GM10248 (cell line): ENCODE data around the gene FHOD3.

Experiments
- CTCF ChIA-PET: fragments of 300-600 bp; sonication (Branson Sonifier 250); formaldehyde crosslinking; extraction: SDS; loops from one replicate; lab custom pipeline; 2021; ENCODE audit warnings: antibody characterized with exemption; lab: Yijun Ruan, JAX
- POLR2A ChIA-PET: fragments of 350-650 bp; sonication (Branson Sonifier 250); formaldehyde crosslinking; extraction: SDS; loops from one replicate; lab custom pipeline; 2020; ENCODE audit warnings: antibody characterized with exemption; lab: Yijun Ruan, JAX
- DNase-seq: peaks from one replicate; pipeline ENCODE4 v3.0.0; 2012; ENCODE audit errors: extremely low spot score
- TF ChIP-seq, protein P1 (sequence below): IDR thresholded peaks from 2 replicates; pipeline ENCODE4 v1.5.1; 2012; ENCODE audit warnings: mild to moderate bottlenecking, low read depth; ENCODE audit errors: extremely low read depth, missing control alignments, control extremely low read depth

FHOD3 gene

DNA sequence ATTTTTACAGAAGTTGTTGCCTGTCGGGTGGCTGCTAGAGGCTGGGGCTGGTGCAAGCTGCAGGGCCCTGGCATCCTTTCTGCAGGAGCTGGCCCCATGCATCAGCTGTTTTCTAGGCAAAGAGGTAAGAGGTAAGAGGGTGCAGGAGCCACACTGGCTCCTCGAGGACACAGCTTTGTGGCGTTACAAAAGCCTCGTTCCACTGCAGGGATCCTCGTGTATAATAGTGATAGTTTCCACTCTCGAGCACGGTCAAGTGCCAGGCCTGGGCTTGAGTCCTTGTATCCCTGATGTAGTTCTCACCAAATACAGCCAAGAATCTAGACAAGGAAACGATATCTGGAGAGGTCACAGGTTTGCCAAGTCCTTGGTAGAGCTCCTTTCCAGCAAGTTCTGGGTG, 33.2 kb upstream of the FHOD3 start:
- TF ChIP-seq, protein P1, sequence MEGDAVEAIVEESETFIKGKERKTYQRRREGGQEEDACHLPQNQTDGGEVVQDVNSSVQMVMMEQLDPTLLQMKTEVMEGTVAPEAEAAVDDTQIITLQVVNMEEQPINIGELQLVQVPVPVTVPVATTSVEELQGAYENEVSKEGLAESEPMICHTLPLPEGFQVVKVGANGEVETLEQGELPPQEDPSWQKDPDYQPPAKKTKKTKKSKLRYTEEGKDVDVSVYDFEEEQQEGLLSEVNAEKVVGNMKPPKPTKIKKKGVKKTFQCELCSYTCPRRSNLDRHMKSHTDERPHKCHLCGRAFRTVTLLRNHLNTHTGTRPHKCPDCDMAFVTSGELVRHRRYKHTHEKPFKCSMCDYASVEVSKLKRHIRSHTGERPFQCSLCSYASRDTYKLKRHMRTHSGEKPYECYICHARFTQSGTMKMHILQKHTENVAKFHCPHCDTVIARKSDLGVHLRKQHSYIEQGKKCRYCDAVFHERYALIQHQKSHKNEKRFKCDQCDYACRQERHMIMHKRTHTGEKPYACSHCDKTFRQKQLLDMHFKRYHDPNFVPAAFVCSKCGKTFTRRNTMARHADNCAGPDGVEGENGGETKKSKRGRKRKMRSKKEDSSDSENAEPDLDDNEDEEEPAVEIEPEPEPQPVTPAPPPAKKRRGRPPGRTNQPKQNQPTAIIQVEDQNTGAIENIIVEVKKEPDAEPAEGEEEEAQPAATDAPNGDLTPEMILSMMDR = no peak
- ChIA-PET POLR2A (interaction anchor here (0.7 kb wide), 1 partner anchor 805 kb away, joined by 3 read pairs; no protein-coding TSS in a partner anchor), CTCF (interaction anchor here (1.2 to 3.6 kb wide), 2 partner anchors 15 to 19 kb away, joined by 3 to 14 read pairs; no protein-coding TSS in a partner anchor)
- no peak for DNase-seq

DNA sequence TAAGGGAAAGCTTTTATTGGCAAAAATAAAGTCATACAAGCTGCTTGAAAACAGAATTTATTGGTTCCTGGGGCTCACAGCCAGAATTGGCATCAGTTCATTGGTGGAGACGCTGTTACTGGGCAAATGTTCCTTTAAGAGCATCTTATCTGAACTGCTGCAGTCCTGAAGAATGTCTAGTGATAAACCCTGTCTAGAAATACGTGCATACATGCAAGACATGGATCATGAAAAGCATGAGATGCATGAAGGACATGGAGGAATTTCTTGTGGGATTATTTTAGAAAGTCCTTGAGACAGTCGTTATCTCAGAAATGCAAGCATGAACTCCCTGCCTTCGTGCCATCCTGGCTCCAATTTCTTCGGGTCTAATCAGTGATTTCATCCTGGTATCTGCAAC, 32.5 kb upstream of the FHOD3 start:
- TF ChIP-seq, protein P1 = no peak
- no peak for DNase-seq
- ChIA-PET POLR2A (no interaction called here), CTCF (interaction anchor here (3.6 kb wide), 1 partner anchor 15 kb away, joined by 14 read pairs; no protein-coding TSS in a partner anchor)

DNA sequence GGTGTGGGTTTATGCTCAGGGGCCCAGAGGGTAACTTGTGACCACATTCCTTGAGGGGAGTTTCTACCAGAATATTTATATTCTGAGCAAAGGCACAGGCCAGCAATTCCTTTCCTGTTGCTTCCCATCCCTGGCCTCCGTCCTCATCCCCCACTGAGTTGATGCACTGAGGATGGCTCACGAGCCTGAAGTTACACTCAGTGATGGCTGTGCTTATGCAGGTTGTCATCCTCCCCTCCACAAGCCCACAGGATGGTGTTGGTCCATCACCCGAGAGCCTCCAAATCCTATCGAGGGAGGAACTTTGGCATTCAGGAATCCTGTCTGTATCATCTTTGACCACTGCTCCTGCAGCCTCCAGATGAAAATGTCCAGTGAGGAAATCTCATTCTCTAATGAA, 28.4 kb upstream of the FHOD3 start:
- POLR2A ChIA-PET = no interaction called here
- CTCF ChIA-PET = interaction anchor here (1.2 kb wide), 1 partner anchor 57 kb away, joined by 3 read pairs; no protein-coding TSS in a partner anchor
- DNase-seq = no peak
- TF ChIP-seq, protein P1 = no peak

DNA sequence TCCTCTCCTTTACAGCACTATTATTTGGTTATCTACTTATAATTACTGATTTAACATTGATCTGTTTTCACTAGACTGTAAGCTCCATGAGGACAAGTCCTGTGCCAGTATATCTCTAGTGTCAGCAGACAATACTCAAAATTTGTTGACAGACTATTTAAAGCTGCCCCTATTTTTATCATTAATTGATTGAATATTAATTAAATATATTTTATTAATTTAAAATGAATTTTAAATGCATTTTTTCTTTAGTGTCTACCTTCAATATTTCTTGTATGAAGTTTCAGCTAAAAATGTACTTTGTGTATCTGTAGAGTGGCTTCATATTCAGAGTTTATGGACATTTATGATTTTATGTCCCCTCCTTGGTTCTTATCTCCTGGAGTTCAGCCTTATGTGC, 26.4 kb upstream of the FHOD3 start:
- TF ChIP-seq, protein P1 = no peak
- DNase-seq = no peak
- CTCF ChIA-PET = interaction anchor here (1.1 kb wide), 1 partner anchor 12 kb away, joined by 3 read pairs; no protein-coding TSS in a partner anchor
- POLR2A ChIA-PET = no interaction called here

DNA sequence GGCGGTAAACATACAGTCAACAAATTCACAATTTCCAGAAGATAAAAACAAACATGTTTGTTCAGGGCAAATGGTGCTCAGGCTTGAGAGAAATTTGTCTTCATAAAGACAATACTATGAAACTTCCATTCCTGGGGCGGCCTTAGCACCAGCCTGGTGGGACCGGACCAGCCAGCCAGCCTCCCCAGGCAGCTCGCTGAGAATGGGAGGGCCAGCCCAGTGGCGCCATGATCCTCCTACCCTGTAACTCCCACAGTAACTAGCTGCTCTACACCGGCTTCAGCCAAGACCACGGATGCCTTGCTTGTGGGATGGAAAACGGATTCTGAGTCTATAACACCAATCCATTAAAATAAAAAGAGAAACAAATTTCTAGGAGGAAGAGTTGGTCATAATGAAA, 24.2 kb upstream of the FHOD3 start:
- ChIA-PET POLR2A (no interaction called here), CTCF (interaction anchor here (1.3 to 2.0 kb wide), 2 partner anchors 10 to 11 kb away, joined by 4 to 6 read pairs; no protein-coding TSS in a partner anchor)
- no peak for DNase-seq
- TF ChIP-seq, protein P1 = no peak

DNA sequence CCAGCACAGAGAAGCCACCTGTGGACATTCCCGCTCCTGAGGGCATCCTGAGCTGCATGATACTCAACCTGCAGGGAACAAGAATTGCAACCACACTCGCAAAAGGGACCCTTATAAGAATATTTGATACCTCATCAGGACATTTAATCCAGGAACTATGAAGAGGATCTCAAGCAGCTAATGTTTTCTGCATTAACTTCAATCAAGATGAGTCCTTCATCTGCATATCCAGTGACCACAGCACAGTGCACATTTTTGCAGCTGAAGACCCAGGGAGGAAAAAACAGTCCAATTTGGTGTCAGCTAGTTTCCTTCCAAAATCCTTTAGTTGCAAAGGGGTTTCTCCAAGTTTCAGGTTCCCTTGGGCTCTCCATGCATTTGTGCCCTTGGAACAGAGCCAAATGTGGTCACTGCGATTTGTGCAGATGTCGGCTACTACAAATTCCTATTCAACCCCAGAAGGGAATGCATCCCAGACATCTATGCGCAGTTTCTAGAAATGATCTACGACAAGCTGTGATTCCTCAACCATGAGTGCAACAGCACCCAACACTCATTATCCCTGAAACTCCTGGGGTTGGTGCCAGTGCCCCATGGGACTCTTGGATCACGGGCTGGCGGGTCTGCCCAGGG, 23.3 kb upstream of the FHOD3 start:
- CTCF ChIA-PET = interaction anchor here (1.0 to 2.0 kb wide), 4 partner anchors 9 to 26 kb away, joined by 3 to 6 read pairs (median 4); no protein-coding TSS in a partner anchor
- no peak for DNase-seq
- POLR2A ChIA-PET = no interaction called here
- TF ChIP-seq, protein P1 = no peak
